CD14-positive monocyte (primary cell): ENCODE results near the gene SRSF4. TPM values are rescaled to one million over a fixed set of nuclear protein-coding genes. Genes with fewer than 3 reads are reported as not detected.

Experiments used
- DNase-seq, 3 donors: peaks; one replicate each; pipeline ENCODE4 v3.0.0-alpha.2; 2011 to 2022
- H2AFZ ChIP-seq: 2 replicates; pipeline ENCODE4 v1.6.0; 2012; ENCODE audit warnings: mild to moderate bottlenecking, low read depth, low read length, inconsistent platforms; ENCODE audit not compliant: insufficient read depth, poor library complexity, severe bottlenecking
- H3K27ac ChIP-seq, 2 donors: 1 replicate in 1 of 2; 2 replicates in 1 of 2; pipeline ENCODE4 v1.5.1; 2012 to 2013; ENCODE audit warnings: low read length in 2 of 2, control low read depth in 1 of 2, inconsistent platforms in 1 of 2, low read depth in 1 of 2, mild to moderate bottlenecking in 1 of 2
- H3K27me3 ChIP-seq, 2 donors: one replicate each; pipeline versions ENCODE4 v1.6.0 to v1.6.1; 2011 to 2013; ENCODE audit warnings: low read length in 2 of 2; ENCODE audit not compliant: control insufficient read depth in 2 of 2, insufficient read depth in 2 of 2
- H3K36me3 ChIP-seq, 2 donors: replicated peaks in 1 of 2; 1 replicate in 1 of 2; 2 replicates in 1 of 2; pipeline versions ENCODE4 v1.5.1 to v1.6.1; 2012 to 2013; ENCODE audit warnings: low read length in 2 of 2, control low read depth in 1 of 2, inconsistent platforms in 1 of 2, mild to moderate bottlenecking in 1 of 2; ENCODE audit not compliant: insufficient read depth in 2 of 2, control insufficient read depth in 1 of 2
- H3K4me1 ChIP-seq, 2 donors: 1 replicate in 1 of 2; 2 replicates in 1 of 2; pipeline versions ENCODE4 v1.5.1 to v1.6.1; 2012 to 2013; ENCODE audit warnings: low read length in 2 of 2, control low read depth in 1 of 2, inconsistent platforms in 1 of 2, mild to moderate bottlenecking in 1 of 2, moderate library complexity in 1 of 2; ENCODE audit not compliant: insufficient read depth in 2 of 2, control insufficient read depth in 1 of 2
- H3K4me2 ChIP-seq: replicated peaks from 2 replicates; pipeline ENCODE3; 2012; ENCODE audit warnings: low read length, moderate library complexity, mild to moderate bottlenecking; ENCODE audit not compliant: poor library complexity, severe bottlenecking; ENCODE audit errors: extremely low read depth
- H3K4me3 ChIP-seq, 3 experiments: fragments of 200-600 bp in 1 of 3; sonication (generic) in 1 of 3; replicated peaks in 1 of 3; 1 replicate in 2 of 3; 2 replicates in 1 of 3; pipeline ENCODE4 v1.5.1; 2011 to 2013; ENCODE audit warnings: low read length in 3 of 3, mild to moderate bottlenecking in 3 of 3, control low read depth in 2 of 3, low read depth in 2 of 3, inconsistent platforms in 1 of 3, moderate library complexity in 1 of 3
- H3K79me2 ChIP-seq: 2 replicates; pipeline ENCODE4 v1.6.0; 2012; ENCODE audit warnings: mild to moderate bottlenecking, control low read depth, inconsistent platforms, low read length, moderate library complexity; ENCODE audit not compliant: insufficient read depth
- H3K9ac ChIP-seq: 2 replicates; pipeline ENCODE4 v1.6.0; 2017; ENCODE audit warnings: low read length, mild to moderate bottlenecking; ENCODE audit not compliant: insufficient read depth, poor library complexity, severe bottlenecking
- H3K9me3 ChIP-seq, 2 donors: replicated peaks in 1 of 2; 1 replicate in 1 of 2; 2 replicates in 1 of 2; pipeline versions ENCODE4 v1.5.1 to v1.6.1; 2012 to 2013; ENCODE audit warnings: low read length in 2 of 2, control low read depth in 1 of 2; ENCODE audit not compliant: control insufficient read depth in 1 of 2, insufficient read depth in 1 of 2
- H4K20me1 ChIP-seq: 2 replicates; pipeline ENCODE4 v1.6.0; 2012; ENCODE audit warnings: mild to moderate bottlenecking, low read length, control low read depth, moderate library complexity; ENCODE audit not compliant: insufficient read depth
- H3K27ac Mint-ChIP-seq, 7 donors: one replicate each; pipeline ENCODE4 v1.8.0; 2020; ENCODE audit warnings: mild to moderate bottlenecking in 7 of 7, mixed read lengths in 7 of 7, moderate library complexity in 6 of 7, inconsistent platforms in 2 of 7
- H3K27me3 Mint-ChIP-seq, 3 donors: one replicate each; pipeline ENCODE4 v1.8.0; 2021 to 2022; ENCODE audit warnings: low read depth in 3 of 3, mild to moderate bottlenecking in 3 of 3, mixed read lengths in 3 of 3, moderate library complexity in 3 of 3, inconsistent platforms in 1 of 3
- H3K36me3 Mint-ChIP-seq, 2 donors: one replicate each; pipeline ENCODE4 v1.8.0; 2020; ENCODE audit warnings: mixed read lengths in 2 of 2, inconsistent platforms in 1 of 2, mild to moderate bottlenecking in 1 of 2
- H3K4me1 Mint-ChIP-seq: one replicate; pipeline ENCODE4 v1.8.0; 2020; ENCODE audit warnings: mild to moderate bottlenecking, mixed read lengths
- H3K4me3 Mint-ChIP-seq, 2 donors: one replicate each; pipeline ENCODE4 v1.8.0; 2020; ENCODE audit warnings: mild to moderate bottlenecking in 2 of 2, mixed read lengths in 2 of 2, moderate library complexity in 1 of 2
- H3K9me3 Mint-ChIP-seq, 7 donors: one replicate each; pipeline ENCODE4 v1.8.0; 2020 to 2022; ENCODE audit warnings: mixed read lengths in 7 of 7, mild to moderate bottlenecking in 6 of 7, moderate library complexity in 6 of 7, inconsistent platforms in 2 of 7
- WGBS: methylation state at CpG from one replicate; pipeline ENCODE4 v1.1.5; 2013; ENCODE audit warnings: missing lambda C conversion rate; ENCODE audit not compliant: insufficient coverage; 5-methylcytosine and 5-hydroxymethylcytosine counted together
- intact Hi-C, 2 donors: fragments of 100-400 bp; cut with micrococcal nuclease; formaldehyde crosslinking; loops; one replicate each; pipeline versions ENCODE4 v1.15.0 to v1.15.1; 2023
- polyA minus RNA-seq: library from RNA; depleted of rRNA, polyadenylated mRNA; stranded (reverse); fragments of >200 nt; gene quantifications from 2 replicates; pipeline ENCODE4 v1.2.3, GENCODE V29; 2012
- polyA plus RNA-seq, 3 donors: library from polyadenylated mRNA; depleted of rRNA in 1 of 3; unstranded in 2 of 3; stranded (reverse) in 1 of 3; fragments of 300-500 nt in 2 of 3; fragments of >200 nt in 1 of 3; fragmentation: Illumina TruSeq in 2 of 3; gene quantifications; 1 replicate in 2 of 3; 2 replicates in 1 of 3; pipeline ENCODE4 v1.2.3, GENCODE V29; 2012 to 2021
- total RNA-seq, 12 experiments: library from RNA in 1 of 12; stranded (reverse) in 1 of 12; fragments of 120-200 nt in 1 of 12; gene quantifications; one replicate each; pipeline ENCODE4 v1.2.4 and lab custom pipeline; 2013 to 2026; ENCODE audit warnings: mixed read lengths in 6 of 12, inconsistent platforms in 1 of 12
- TF ChIP-seq, protein P1 (sequence below): fragments of 200-600 bp; IDR thresholded peaks from one replicate; pipeline ENCODE4 v1.8.0; 2022; ENCODE audit warnings: antibody characterized with exemption, mild to moderate bottlenecking

Gene SRSF4
- total RNA-seq (2013), result 46.9 TPM
- polyA plus RNA-seq (10 to 100 TPM; 38.4 to 66.8 (median 55.5) TPM), polyA minus RNA-seq (12.2 and 19.6 TPM in 2 replicates), total RNA-seq (lab: John Stamatoyannopoulos, UW) (27.2 to 107 (median 80.4) reads per million in 11 experiments)

DNA sequence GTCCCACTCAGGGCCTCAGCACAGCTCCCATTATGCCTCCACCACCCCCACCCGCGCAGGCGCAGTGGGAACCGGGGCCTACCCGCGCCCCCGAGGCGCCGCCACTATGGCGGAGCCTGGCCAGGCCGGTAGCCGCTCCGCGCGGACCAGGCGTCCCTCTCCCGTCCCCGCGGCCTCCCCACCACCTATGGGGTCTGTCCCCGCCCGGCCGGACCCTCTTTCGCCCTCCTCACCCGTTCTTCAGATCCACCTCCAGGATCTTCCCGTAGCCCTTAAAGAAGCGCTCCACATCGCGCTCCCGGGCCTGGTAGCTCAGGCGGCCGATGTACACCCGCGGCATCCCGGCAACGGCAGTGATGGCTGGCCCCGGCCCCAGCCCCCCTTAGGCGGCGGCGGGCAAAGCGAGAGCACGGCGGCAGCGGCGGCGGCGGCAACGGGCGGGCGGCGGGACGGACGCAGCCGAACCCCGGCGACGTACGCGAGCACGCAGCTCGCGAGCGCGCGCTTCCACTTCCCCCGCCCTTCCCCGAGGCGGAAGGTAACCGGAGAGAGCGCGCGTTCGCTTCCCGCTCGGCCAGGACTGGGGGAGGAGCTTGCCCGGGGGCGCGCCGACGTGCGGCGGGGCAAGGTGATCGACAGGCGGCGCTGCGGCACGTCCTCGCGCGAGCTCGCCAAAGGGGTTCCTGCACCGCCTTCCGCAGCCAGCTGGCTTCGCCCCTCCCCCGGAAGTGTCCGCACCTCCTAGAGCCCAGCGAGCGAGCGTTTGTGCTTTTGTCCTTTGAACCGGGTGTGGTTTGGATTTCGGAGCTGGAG lies at the start of gene SRSF4:
TSS of gene SRSF4 (minus strand) at position 488 of the 813 bp plus-strand sequence. CDS start at position 340, 148 bp downstream.
- intact Hi-C loops, result loop anchor here (2.0 to 10.0 kb wide), 4 partner anchors 21 to 674 kb away; partner anchors contain the start of genes RCC1 (in 1 of the 2), RNU11 (in 1 of the 2) and TAF12 (in 1 of the 2)
- H3K4me2 ChIP-seq, result peak within 1 kb of the TSS; percentile 89
- 0% methylated on average over 96 of the region's 100 CpGs for WGBS
- peak within 1 kb of the TSS; percentile 93 to 95 for H3K4me3 Mint-ChIP-seq
- peak; percentile 98 to 99 (median 98) for DNase-seq
- H3K79me2 ChIP-seq, result peaks cover 51% of the 10 kb centered on the region
- no peaks in the 10 kb centered on the region for H3K27me3 ChIP-seq
- H3K27me3 Mint-ChIP-seq, result peaks cover 0 to 2% (median 0%) of the 10 kb centered on the region in 3 donors
- H3K27ac ChIP-seq, result peak within 1 kb of the TSS; percentile 91 to 96
- H3K4me1 ChIP-seq, result peaks cover 35 to 52% of the 10 kb centered on the region in 2 donors
- H3K9me3 ChIP-seq, result no peaks in the 10 kb centered on the region
- peaks cover 0 to 9% of the 10 kb centered on the region in 2 donors for H3K36me3 ChIP-seq
- peaks cover 0 to 4% (median 0%) of the 10 kb centered on the region in 7 donors for H3K9me3 Mint-ChIP-seq
- H3K36me3 Mint-ChIP-seq, result peaks cover 7 to 11% of the 10 kb centered on the region in 2 donors
- peaks cover 51% of the 10 kb centered on the region for H3K4me1 Mint-ChIP-seq
- H3K9ac ChIP-seq, result peak within 1 kb of the TSS; percentile 99
- H4K20me1 ChIP-seq, result peaks cover 47% of the 10 kb centered on the region
- TF ChIP-seq, protein P1, sequence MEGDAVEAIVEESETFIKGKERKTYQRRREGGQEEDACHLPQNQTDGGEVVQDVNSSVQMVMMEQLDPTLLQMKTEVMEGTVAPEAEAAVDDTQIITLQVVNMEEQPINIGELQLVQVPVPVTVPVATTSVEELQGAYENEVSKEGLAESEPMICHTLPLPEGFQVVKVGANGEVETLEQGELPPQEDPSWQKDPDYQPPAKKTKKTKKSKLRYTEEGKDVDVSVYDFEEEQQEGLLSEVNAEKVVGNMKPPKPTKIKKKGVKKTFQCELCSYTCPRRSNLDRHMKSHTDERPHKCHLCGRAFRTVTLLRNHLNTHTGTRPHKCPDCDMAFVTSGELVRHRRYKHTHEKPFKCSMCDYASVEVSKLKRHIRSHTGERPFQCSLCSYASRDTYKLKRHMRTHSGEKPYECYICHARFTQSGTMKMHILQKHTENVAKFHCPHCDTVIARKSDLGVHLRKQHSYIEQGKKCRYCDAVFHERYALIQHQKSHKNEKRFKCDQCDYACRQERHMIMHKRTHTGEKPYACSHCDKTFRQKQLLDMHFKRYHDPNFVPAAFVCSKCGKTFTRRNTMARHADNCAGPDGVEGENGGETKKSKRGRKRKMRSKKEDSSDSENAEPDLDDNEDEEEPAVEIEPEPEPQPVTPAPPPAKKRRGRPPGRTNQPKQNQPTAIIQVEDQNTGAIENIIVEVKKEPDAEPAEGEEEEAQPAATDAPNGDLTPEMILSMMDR, result peak; percentile 76
- H2AFZ ChIP-seq, result peak within 1 kb of the TSS; percentile 80
- peak within 1 kb of the TSS; percentile 91 to 97 (median 95) for H3K27ac Mint-ChIP-seq
- peak within 1 kb of the TSS; percentile 80 to 91 (median 87) for H3K4me3 ChIP-seq

DNA sequence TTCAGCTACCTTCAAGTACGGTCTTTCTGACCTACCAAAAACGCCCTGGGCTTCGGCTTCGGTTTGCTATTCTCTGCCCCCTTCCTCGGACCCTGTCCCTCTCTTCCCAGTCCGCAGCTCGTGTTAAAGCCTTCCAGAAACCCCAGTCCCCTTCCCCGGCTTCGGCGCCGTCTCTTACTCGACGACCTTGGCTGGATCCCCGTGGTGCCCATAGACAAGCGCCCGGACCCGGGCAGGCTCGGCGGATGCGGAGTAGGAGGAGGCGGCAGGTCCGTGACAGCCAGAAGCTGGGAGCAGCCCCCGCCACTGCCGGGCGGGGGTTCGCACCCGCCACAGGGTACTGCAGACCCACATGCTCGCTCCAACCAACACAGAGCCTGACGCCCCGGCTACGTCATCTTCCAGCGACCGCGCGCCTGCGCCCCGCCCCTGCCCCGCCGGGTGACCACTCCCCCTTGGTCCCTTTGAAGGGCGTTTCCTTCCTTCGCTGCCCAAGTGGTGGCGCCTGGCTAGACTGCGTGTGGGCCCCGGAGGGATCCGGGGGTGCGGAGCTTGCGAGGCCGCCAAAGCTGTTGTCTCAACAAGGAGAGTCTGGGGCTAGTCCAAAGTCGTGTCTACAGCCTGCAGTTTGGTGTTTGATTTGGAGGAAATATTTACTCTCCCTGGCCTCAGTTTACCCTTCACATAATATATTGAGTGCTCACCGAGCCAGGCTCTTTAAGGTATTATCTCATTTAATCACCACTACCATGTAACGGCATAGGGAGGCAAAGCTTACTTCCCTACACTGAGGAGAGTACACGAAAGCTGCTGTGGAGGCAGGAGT lies 49.1 kb upstream of the SRSF4 start, which contains the start of gene MECR:
TSS of gene MECR (minus strand) at position 382 of the 826 bp plus-strand sequence. CDS start at position 354, 28 bp downstream.
- WGBS, result under 1% methylated on average over 44 of the region's 52 CpGs
- TF ChIP-seq, protein P1, result no peak
- Histone ChIP-seq H3K4me1 (peaks cover 15% of the 10 kb centered on the region in 2 donors), H3K4me3 (peak within 1 kb of the TSS; percentile 52 to 88 (median 85)), H3K36me3 (no peaks in the 10 kb centered on the region), H3K27me3 (peaks cover 0 to 17% of the 10 kb centered on the region in 2 donors), H3K27ac (peak within 1 kb of the TSS; percentile 20 to 80), H3K9ac (peak within 1 kb of the TSS; percentile 71), H3K9me3 (no peaks in the 10 kb centered on the region), H2AFZ (peak within 1 kb of the TSS; percentile 91), H3K79me2 (peaks cover 7% of the 10 kb centered on the region), H3K4me2 (peak within 1 kb of the TSS; percentile 78), H4K20me1 (no peaks in the 10 kb centered on the region)
- peaks cover 13 to 20% (median 18%) of the 10 kb centered on the region in 3 donors for H3K27me3 Mint-ChIP-seq
- intact Hi-C loops, result no loop called here
- H3K36me3 Mint-ChIP-seq, result no peaks in the 10 kb centered on the region
- peaks cover 17% of the 10 kb centered on the region for H3K4me1 Mint-ChIP-seq
- peak; percentile 91 to 93 (median 92) for DNase-seq
- H3K27ac Mint-ChIP-seq, result peak within 1 kb of the TSS; percentile 80 to 92 (median 86)
- H3K9me3 Mint-ChIP-seq, result no peaks in the 10 kb centered on the region
- H3K4me3 Mint-ChIP-seq, result peak within 1 kb of the TSS; percentile 88 to 95
